NCI-H2107 (cell line): ENCODE results near the gene RNF39.
"Not testable (repeated sequence)": the region's sequence is repeated elsewhere in the genome, so short reads cannot be mapped to it uniquely, and the experiment has no call there.

Source experiments
- DNase-seq: peaks from one replicate; lab custom pipeline; 2025; lab: John Stamatoyannopoulos, UW

RNF39 gene

GRCh38 chr6:30075094-30075789, at the start of gene RNF39:
Gene RNF39, minus strand, starts transcription at chr6:30075769. Its CDS starts 184 bp downstream, at chr6:30075585.
- no peak for DNase-seq

GRCh38 chr6:30122515-30122914, 46.9 kb upstream of the RNF39 start:
- no peak for DNase-seq

GRCh38 chr6:30121446-30122366, 46.1 kb upstream of the RNF39 start:
- DNase-seq: no peak

- not testable (repeated sequence) for DNase-seq
Measured at GRCh38 chr6:30118691-30119090, 43.1 kb upstream of the RNF39 start.

GRCh38 chr6:30116724-30117123, 41.2 kb upstream of the RNF39 start:
- no peak for DNase-seq

GRCh38 chr6:30113841-30114240, 38.3 kb upstream of the RNF39 start:
- no peak for DNase-seq

GRCh38 chr6:30113003-30113759, 37.6 kb upstream of the RNF39 start, which contains the start of gene TRIM31:
Gene TRIM31, minus strand, starts transcription at chr6:30113090. Its CDS starts 285 bp downstream, at chr6:30112805.
- DNase-seq: no peak

GRCh38 chr6:30112402-30112994, 36.9 kb upstream of the RNF39 start:
- no peak for DNase-seq

- no peak for DNase-seq
Measured at GRCh38 chr6:30111266-30111856, 35.8 kb upstream of the RNF39 start.

- no peak for DNase-seq
Measured at GRCh38 chr6:30104661-30105060, 29.1 kb upstream of the RNF39 start.

GRCh38 chr6:30103872-30104179, 28.3 kb upstream of the RNF39 start:
- DNase-seq: no peak

GRCh38 chr6:30102970-30103871, 27.7 kb upstream of the RNF39 start:
- peak; percentile 21 for DNase-seq

- no peak for DNase-seq
Measured at GRCh38 chr6:30102414-30102969, 26.9 kb upstream of the RNF39 start.

- DNase-seq: peak; percentile 7
Measured at GRCh38 chr6:30101444-30102413, 26.2 kb upstream of the RNF39 start.

GRCh38 chr6:30100585-30101443, 25.2 kb upstream of the RNF39 start:
- DNase-seq: no peak

- DNase-seq: no peak
Measured at GRCh38 chr6:30100154-30100553, 24.6 kb upstream of the RNF39 start.

GRCh38 chr6:30097902-30098768, 22.6 kb upstream of the RNF39 start:
- no peak for DNase-seq
